NAMALWA (cell line): ENCODE data around the gene MACF1.
"Not testable (repeated sequence)": the region's sequence is repeated elsewhere in the genome, so short reads cannot be mapped to it uniquely, and the experiment has no call there.

Experiments used
- DNase-seq: peaks from one replicate; pipeline ENCODE4 v3.0.0-alpha.2; 2015; ENCODE audit warnings: low spot score

MACF1 gene, protein sequence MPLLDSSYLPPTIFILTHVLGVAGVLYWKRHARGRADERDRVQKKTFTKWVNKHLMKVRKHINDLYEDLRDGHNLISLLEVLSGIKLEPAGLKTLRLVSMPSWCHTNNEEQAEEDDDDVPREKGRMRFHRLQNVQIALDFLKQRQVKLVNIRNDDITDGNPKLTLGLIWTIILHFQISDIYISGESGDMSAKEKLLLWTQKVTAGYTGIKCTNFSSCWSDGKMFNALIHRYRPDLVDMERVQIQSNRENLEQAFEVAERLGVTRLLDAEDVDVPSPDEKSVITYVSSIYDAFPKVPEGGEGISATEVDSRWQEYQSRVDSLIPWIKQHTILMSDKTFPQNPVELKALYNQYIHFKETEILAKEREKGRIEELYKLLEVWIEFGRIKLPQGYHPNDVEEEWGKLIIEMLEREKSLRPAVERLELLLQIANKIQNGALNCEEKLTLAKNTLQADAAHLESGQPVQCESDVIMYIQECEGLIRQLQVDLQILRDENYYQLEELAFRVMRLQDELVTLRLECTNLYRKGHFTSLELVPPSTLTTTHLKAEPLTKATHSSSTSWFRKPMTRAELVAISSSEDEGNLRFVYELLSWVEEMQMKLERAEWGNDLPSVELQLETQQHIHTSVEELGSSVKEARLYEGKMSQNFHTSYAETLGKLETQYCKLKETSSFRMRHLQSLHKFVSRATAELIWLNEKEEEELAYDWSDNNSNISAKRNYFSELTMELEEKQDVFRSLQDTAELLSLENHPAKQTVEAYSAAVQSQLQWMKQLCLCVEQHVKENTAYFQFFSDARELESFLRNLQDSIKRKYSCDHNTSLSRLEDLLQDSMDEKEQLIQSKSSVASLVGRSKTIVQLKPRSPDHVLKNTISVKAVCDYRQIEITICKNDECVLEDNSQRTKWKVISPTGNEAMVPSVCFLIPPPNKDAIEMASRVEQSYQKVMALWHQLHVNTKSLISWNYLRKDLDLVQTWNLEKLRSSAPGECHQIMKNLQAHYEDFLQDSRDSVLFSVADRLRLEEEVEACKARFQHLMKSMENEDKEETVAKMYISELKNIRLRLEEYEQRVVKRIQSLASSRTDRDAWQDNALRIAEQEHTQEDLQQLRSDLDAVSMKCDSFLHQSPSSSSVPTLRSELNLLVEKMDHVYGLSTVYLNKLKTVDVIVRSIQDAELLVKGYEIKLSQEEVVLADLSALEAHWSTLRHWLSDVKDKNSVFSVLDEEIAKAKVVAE (N-terminal part only)

DNA sequence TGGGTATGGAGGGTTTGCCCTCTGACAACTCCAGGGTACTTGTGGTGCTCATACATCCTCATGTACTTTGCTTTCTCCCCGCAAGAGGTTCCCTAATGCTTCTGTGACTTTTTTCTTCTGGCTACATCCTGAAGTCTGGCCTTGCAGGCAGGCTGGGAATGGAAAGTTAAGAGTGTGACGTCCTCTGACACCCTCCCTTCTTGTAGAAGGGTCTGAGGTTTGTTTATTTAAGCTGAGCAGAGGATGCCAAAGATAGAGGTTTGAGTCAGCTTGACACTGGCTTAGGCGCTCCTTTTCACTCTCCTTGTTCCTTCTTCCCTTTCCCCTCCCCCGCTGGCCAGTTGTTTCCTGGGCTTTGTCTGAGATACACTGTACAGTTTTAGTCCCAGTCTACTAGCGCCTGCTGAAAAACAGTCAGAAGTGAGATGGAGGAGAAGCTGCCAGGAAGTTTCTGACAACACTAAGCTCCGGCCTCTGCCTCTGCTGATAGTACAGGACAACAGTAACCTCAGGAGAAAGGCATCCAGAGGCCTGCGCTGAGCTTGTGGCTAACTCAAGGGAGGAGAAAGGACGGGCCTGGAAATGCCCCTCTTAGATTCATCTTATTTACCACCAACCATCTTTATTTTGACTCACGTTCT lies at the start of gene MACF1:
Gene MACF1, plus strand, starts transcription at position 255 of the 641 bp plus-strand sequence. Its CDS starts 328 bp downstream, at position 583.
- DNase-seq = no peak

DNA sequence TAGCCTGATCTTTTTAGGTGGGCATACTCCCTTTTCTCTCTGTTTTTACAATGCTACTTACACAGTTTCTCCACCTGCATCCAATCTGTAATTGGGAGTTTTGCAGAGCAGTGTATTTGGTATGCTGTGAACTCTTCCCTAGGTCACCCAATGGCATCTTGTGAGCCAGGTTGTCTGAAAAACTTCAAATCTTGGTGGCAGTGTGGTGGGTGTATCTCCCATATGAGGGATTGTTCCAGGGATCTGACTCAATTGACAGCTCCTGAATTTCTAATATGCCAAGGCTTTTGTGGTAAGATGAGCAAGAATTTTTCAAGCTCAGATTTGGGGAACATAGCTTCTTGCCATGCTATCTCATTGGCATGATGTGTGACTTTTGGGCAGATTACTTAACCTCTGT lies 47.2 kb upstream of the MACF1 start:
- no peak for DNase-seq

DNA sequence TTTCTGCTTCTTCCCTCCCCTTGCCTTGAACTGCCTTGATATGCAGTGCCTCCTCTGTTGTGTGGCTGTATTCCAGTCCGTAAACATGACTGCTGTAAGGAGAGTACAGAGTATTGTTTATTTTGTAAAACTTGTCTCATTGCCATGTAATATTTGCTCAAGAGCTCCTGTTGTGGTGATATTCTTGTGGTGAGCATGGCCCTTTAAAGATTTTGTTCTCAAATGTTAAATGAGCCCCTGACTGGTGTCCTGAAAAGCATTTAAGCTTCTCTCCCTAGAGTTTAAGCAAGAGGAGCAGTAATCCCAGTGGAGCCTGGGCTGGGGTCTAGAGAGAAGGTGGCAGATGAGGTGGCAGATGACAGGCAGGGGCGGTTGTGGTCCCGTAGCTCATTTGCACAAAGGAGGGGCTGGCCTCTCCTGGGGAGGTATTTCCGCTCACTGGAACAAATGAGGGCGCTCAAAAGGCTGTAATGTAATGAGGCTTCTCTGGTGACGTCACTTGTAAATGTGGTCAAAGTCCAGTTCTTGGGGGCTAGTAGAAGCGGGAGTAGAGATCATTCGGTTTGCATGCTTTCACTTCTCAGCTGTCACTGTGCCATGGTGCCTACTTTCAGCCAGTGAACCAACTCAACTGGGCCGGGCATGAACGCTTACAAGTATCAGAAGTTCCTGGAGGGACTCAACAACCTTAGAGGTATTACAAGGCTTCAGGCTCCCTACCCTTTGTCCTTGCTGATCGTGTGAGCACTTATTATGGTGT lies 46.0 kb upstream of the MACF1 start:
- DNase-seq = no peak

DNA sequence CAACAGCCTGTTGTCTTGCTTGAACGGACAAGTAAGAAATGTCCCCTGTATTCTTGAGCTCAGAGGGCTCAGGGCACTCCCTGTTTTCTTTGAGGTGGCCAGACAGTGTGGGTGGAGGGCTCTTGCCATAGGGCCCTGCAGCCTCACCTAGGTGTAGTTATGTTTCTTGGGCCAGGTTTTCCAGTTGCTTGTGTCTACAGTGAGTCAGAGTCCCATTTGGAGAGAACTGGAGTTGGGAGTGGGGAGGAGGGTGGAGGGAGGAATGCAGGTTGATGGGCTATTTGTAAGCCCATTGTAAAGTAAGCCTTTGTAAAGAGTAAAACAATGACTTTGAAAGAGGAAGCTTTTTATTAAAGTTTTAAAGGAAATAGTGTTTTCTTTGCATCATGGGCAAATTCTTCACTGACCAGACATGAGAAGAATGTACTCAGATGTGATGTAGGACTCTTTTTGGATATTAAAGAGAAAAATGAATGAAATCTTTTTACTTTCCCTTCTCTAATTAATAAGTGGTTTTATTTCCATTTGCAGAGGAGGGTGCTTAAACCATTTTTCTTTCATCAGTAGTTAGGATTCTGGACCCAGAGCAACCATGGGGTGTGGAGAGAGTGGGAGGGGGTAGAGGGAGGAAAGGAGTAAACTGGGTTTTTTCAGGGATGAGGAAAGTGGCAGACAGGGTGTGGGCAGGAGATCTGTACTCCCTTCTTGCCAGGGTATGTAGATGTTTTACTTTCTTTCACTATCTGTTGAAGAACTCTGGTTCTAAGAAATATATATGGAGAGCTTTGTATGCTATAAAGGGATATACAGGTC lies 45.1 kb upstream of the MACF1 start:
- DNase-seq = no peak

DNA sequence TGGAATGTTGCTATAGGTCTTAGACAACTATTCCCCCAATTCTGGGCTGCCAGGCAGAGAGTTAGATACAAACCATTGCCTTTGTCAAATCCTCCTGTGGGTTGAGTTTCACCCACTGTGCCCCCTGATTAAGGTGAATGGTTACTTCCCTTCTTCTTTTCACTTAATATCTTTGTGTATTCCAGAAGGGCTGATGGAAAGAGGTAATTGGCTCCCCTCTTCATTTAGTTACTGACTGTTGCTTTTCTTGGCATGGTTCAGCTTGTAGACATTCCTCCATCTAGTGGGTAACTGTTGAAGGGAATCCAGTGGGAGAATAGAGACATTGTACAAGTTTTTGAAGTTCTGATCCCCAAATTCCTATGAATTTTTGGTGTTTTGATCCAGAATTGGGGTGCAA lies 43.8 kb upstream of the MACF1 start:
- no peak for DNase-seq

DNA sequence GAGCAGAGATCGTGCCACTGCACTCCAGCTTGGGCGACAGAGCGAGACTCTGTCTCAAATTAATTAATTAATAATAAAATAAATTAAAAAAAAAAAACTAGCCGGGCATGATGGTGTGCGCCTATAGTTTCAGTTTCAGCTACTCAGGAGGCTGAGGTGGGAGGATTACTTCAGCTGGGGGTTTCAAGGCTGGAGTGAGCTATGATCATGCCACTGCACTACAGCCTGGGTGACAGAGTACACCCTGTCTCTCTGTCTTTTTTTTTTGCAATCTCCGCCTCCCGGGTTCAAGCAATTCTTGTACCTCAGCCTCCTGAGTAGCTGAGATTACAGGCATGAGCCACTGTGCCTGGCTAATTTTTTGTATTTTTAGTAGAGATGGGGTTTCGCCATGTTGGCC lies 42.7 kb upstream of the MACF1 start:
- DNase-seq = not testable (repeated sequence)

DNA sequence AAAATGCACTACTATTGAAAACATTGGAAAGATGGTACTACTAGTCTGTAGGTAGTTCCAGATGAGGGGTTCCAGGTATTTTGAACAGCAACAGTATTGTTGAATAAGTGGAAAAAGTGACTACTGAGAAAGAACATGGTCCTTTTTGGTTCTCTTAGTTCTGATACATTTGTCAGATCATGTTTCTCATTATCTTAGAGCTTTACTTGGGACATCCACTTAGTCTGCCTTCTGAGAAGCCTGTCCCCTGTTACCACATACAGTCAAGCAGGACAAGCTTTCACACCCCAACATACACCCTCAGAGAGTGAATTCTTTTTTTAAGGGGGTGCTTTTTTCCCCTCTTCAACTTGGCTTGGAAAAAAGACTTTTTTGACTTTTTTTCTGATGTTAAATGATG lies 41.0 kb upstream of the MACF1 start:
- DNase-seq = no peak

DNA sequence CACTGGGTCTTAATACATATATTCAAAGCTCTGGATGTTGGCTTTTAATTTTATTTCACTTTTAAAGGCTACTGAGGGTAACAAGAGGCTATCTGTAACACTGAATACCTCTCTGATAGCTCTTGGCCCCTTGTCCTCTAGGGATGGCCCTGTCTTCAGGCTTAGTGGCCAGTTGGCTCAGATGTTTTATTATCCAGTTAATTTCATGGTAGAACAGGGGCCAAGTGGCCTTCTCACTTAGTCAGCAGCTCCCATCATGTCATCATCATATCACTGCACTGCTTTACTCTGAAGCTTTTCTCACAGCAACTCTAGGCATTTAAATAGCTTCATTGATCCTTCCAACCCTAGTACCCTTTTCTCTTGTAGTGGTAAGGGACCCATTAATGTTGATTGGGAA lies 40.2 kb upstream of the MACF1 start:
- DNase-seq = no peak

DNA sequence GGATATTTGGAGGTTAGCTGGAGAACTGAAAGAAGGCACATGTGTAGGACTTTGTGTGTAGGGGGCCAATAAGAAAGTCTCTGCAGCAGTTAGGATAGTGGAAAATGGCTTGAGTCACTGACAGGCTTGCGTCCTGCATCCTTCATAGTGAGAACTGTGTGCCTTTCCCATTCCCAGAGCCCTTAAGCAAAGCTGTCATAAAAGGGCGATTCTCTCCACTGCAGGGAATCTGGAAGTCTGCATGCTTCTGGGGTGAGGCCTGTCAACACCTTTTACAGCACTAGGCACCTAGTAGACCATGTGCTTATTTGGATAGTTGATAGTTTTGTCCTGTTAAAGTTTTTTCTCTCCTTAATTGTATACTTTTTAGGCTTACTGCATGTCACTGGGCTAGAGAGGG lies 39.4 kb upstream of the MACF1 start:
- no peak for DNase-seq

DNA sequence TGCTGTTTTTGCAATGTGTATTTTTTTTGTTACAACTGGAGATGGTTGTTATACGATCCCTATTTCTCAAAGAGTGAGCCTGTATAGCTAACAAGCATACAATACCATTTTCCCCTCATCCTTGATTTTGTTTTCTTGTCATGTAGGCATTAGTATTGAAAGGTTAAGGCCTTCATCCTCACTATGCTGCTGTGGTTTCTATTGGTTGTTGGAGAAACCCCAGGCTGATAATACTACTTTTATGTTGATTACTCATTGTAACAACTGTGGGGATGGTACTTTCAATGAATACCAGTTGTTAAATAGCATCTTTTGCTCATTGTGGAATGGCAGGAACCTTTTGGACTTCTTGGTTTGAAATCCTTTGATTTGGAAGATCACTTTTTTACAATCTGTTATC lies 39.0 kb upstream of the MACF1 start:
- no peak for DNase-seq

DNA sequence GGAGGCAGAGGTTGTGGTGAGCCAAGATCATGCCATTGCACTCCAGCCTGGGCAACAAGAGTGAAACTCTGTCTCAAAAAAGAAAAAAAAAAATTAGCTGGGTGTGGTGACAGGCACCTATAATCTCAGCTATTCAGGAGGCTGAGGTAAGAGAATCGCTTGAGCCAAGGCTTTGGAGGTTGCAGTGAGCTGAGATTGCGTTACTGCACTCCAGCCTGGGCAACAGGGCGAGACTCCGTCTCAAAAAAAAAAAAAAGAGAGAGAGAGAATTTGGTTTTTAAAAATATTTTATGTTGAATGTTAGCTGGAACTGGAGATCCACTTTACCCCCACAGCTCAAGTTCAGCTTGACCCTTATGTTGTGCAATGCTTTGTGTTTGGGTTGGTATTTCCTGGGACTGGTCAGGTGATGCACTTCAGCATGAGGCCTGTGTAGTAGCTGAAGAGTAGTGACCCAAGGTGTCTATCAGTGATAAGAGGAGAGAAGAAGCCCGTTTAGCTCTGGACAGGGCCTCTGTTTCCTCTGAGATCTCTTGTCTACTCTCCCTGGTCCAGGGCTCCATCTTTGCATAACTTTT lies 36.8 kb upstream of the MACF1 start:
- DNase-seq = no peak

DNA sequence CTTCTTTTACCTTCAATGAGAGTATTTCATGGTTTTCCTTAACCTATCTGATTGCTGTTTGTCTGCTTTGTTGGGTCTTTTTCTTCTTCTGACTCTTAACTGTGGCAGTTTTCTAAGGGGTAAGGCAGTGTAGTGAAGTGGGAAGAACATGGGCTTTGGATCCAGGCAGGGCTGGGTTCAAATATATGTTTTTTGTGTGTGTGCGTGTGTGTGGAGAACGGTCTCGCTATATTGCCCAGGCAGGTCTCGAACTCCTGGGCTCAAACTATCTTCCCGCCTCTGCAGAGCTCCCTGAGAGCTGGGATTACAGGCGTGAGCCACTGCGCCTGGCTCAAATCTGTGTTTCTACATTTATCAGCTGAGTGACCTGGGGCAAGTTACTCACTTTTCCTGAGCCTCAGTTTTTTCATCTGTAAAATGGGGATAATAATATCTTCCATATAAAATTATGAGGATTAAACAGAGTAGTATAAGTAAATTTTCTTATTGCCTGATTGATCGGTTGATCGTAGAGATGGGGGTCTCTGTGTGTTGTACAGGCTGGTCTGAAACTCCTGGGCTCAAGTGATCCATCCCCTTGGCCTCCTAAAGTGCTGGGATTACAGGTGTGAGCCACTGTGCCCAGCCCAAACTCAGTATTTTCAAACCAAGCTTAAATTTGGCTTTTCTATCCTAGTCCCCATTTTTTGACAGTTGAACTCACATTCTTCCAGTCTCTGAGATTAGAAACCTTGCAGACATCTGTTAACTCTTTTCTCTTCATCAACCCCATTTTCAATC lies 36.0 kb upstream of the MACF1 start:
- no peak for DNase-seq

DNA sequence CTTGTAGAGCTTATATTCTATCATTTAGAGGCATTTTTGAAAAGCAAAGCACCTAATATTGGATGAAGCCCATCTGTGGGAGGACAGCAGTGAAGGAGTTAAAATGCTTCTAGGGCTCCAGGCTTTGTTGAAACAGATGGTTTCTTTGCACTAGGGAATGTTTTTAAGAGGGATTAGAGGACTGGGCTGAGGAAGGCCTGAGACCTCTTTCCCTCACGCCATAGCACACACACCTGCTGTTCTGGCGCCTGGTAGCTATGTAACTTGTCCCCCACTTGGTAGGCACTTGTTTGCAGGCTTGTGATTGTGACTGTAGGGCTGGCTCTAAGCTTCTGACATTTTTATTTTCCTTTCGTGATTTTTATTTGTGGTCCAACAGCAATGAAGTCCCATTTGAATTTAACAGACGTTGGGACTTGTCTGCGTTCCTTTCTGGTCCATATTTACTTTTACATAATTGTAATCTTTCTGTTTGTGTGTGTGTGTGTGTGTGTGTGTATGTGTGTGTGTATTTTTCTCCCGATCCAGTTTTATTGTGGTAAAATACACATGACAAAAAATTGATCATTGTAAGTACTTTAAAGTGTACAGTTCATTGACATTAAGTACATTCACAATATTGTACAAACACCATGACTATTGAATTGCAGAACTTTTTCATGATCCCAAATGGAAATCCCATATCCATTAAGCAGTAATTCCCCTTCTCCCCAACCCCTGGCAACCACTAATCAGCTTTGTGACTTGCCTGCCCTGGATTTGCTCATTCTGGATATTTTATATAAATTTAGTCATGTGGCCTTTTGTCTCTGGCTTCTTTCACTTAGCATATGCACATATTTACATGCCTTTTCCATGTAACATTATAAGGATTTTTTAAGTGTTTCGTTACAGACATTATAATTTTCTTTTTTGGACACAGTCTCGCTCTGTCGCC lies 33.5 kb upstream of the MACF1 start:
- no peak for DNase-seq

DNA sequence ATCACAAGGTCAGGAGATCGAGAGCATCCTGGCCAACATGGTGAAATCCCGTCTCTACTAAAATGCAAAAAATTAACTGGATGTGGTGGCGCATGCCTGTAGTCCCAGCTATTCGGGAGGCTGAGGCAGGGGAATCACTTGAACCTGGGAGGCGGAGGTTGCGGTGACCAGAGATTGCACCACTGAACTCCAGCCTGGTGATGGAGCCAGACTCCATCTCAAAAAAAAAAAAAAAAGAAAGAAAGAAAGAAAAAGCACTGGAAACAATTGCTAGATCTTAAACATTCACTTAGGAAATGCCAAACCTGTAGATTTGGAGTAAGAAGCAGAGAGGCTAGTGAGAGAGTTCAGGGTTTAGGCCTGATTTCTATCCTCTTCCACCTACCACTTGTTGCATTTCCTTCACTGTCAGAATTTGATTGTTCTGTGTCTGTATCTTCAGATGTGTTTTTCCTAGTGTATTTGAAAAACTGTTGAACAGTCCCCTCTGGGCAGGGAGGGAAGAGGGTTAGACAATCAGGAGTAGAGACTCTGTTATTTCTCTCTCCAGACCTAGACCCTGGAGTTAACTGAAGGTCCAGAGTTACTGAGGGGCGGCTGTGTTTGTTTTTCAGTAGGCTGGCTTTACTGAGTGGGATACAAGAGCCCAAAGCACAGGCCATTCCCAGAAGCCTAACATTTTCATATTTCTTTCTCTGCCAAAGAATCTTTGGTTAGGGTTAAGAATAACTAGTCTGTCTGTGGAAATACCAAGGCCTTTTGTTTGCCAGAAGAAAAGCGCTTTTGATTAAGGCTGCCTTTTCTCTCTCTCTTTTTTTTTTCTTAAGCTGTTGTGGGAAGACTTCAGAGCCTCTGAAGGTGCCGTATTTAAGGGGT lies 31.1 kb upstream of the MACF1 start:
- DNase-seq = no peak

DNA sequence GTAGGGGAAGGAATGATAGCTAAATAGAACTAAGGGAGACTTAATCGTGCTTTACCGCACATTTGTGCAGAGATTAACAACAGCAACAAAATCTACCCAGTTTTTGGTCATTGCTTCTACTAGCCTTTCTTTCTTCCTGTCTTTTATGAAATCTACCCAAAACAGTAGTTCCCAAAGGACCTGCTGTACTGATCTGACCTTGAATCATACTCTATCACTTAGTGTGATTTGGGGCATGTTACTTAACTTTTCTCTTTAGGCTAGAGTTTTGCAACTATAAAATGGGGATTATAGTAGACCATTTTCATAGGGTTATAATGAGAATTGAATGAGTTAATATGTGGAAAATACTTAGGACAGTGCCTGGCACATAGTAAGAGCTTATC lies 30.5 kb upstream of the MACF1 start:
- DNase-seq = no peak

DNA sequence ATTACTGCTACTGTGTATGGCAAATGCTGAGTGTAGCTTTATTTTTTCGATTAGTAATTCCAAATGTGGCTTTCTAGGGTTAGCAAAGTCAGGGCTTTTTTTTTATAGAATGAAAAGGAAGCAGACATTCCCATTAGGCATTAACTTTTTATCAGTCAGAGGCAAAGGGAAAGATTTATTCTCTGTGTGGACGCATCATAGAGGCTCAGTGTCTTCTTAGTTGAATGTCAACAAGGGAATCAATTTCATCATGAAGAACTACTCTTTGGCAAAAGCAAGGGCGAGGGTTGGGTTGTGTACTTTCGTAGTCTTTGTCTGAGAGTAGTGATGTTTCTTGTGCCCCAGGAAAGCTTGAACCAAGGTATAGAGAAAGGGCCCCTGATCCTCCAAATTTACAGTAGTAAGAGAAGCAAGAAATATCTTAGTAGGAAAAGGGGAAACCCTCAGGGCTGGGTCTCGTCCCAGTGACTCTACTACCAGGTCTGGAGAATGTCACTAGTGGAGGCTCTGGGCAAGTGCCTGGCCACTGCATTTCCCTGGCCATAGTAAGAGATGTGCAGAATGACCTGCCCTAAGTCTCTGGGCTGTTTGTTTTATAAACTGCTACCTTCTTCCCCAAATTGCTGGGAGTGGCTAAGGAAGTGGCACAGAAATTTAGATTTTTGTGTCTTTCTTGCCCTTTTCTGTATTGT lies 30.0 kb upstream of the MACF1 start:
- no peak for DNase-seq
